Cerebellar cortex (tissue), 1 donor: ENCODE results near the gene TMEM178B.
"Not testable (repeated sequence)": the region's sequence is repeated elsewhere in the genome, so short reads cannot be mapped to it uniquely, and the experiment has no call there.

Source experiments
- DNase-seq: peaks from one replicate; pipeline ENCODE4 v3.0.0-alpha.2; 2015; ENCODE audit warnings: low spot score

TMEM178B gene

DNA sequence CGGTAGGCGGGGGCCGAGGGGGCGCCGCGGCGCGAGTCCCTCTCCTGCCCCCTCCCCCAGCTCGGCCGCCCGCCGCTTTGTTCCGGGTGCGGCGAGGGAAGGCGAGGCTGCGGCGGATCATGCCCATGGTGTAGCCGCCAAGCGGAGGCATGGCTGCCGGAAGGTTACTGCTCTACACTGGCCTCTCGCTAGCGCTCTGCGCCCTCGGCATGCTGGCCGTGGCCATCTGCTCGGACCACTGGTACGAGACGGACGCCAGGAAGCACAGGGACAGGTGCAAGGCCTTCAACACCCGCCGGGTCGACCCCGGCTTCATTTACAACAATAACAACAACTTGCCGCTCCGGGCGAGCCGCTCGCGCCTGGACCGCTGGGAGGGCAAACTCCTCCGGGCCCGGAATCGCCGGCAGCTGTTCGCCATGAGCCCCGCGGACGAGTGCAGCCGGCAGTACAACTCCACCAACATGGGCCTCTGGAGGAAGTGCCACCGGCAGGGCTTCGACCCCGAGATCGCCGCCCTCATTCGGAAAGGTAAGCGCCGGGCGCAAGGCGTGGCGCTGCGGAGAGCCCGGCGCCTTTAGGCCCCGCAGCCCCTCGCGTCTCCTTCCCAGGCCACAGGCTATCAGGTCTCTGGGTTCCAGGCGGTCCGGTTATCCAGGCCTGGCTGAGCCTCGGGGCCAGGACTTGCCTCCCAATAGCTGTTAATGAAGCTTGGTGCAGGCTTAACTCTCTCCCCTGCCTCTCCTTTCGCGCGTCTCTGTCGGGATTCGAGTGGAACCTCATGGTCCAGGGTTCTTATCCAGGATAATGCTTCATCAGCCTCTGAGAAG lies 513 bp downstream of the TMEM178B start:
- DNase-seq: peak; percentile 44

DNA sequence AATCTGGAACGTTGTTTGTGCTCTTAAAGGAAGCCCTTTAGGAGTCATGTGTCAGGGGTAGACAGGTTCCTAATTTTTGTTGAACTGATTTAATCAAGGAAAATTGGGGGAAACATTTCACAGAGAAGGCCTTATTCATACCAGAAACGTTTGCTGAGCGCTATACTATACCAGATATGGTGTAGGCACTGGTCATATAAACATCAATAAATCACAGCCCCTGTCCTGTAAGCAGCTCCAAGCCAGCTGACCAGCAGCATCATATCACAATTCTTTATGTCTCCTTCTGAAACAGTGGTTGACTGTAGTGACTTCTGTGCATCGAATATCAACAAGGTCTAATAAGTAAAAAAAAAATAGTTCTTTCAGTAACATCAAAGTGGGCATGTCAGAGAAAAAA lies 1.1 kb downstream of the TMEM178B start:
- no peak for DNase-seq

DNA sequence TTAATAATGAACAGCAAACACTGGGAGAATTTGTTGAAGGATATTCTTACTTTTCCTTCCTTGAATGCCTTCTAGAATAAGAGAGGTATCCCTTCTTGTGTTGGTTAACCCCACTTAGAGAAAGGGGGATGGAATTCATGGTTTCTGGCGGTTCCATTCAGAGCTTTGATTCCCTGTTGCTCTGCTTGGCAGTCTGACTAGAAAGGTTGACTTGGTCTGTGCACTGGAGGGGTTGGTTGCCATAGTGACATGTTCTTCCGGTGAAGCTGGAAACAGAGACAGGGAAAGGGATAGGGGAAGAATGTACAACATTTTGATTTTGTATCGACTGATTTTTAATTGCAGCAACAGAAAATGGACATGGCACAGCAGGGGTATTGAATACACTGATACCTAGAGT lies 2.5 kb downstream of the TMEM178B start:
- DNase-seq: peak; percentile 84

DNA sequence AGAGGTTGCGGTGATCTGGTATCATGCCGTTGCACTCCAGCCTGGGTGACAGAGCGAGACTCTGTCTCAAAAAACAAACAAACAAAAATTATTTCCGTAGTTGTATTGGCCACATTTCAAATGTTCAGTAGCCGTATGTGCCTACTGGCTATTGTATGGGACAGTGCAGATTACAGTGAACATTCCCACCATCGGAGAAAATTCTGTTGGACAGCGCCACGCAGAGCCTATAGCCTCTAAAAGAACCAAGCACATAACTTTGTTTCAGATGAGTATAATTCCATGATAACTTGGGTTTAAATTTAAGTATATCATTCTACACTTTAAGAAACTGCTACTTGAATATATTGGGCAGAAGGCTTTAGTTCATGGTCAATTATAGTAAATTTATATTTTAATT lies 5.4 kb downstream of the TMEM178B start:
- DNase-seq: no peak

DNA sequence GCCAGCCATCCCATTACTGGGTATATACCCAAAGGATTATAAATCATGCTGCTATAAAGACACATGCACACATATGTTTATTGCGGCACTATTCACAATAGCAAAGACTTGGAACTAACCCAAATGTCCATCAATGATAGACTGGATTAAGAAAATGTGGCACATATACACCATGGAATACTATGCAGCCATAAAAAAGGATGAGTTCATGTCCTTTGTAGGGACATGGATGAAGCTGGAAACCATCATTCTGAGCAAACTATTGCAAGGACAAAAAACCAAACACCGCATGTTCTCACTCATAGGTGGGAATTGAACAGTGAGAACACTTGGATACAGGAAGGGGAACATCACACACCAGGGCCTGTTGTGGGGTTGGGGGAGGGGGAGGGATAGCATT lies 15.6 kb downstream of the TMEM178B start:
- DNase-seq: not testable (repeated sequence)

DNA sequence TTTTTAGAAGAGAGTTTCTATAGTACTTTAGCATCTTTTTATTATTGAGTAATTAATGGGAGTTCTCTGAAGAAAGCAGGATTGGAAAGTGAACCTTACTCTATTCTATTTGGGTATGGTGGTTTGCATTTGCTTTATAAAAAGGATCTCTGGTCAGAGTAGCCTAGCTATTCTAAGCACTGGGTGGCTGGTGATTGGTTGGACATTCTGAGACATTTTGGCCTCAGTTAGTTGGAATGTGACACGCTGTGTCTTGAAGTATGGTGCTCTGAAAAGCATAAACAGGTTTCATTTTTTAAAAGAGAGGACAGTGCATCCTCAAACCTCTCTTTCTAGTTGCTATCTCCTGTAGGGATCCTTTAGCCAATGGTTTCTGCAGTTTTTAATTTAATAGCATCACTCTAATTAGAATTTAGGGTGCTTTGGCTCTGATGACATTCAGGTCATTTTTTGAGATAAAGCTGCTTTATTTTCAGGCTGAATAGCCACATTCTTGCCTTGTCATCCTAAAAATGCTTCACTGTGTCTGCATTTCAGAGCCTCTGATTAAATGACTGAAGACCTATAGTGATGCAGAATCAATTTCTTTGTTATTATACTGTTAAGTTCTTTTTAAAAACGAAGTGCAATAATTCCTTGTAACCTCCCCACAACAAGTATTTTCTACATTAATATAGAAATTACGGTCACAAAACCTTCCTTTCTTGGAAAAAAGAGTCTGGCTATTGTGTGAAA lies 20.6 kb downstream of the TMEM178B start:
- DNase-seq: peak; percentile 36

DNA sequence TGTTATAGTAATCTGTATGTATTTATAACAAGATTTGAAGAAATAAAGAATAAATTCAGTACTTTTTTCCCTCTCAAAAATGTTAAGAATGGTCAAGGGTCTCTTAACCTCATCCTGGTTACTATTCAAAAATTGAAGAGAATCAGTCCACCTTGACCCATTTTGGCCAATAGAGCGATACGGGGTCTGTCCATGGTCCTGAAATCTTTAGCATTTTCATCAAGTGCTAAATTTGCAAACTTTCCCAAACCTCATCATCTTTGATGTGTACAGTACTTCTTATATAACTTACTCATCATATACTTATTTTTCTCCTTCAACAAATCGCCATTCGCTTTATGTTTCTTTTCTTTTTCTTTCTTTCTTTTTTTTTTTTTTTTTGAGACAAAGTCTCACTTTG lies 23.6 kb downstream of the TMEM178B start:
- no peak for DNase-seq

DNA sequence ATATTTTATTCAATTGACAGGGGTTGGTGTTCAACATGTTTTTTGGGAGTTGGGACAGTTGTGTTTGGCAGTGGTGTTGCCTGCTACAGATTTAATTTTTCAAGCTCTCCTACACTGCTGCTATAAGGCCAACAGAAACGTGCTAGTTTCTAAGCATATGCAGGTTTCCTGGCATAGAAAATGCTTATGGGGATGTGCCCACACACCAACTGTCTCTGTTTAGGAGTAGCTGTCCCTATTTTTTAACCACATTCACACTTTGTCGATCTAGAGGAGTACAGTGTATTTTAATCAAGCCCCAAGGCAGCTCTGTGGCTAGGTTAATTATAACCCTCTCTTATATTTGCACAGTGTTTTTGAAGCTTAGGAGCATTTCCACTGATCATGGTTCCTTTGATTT lies 28.6 kb downstream of the TMEM178B start:
- DNase-seq: no peak

DNA sequence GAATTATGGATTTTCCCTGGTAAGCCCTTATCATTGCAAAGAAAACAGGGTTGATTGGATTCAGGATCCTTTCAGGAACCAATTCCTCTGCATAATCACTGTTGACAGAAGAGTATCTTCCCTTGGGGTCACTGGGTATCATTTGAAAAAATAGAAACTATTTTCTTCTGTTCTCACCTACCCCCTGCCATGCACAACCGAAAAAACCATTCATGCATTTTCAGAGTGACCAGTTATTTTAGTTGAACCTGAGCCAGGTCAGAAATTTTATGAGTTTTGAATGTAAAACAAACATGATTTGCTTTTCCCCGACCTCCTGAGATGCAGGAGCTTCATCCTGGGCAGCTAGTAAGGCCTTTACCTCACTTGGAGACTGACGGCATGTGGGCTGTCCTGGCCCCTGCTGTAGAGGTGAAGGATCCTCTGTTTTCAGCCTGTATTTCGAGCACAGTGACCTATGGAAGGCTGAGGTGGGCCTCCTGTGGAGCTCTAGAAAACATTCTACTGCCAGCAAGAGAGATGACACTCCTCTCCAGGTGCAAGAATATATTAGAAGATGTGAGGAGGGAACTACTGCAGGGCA lies 30.1 kb downstream of the TMEM178B start:
- no peak for DNase-seq

DNA sequence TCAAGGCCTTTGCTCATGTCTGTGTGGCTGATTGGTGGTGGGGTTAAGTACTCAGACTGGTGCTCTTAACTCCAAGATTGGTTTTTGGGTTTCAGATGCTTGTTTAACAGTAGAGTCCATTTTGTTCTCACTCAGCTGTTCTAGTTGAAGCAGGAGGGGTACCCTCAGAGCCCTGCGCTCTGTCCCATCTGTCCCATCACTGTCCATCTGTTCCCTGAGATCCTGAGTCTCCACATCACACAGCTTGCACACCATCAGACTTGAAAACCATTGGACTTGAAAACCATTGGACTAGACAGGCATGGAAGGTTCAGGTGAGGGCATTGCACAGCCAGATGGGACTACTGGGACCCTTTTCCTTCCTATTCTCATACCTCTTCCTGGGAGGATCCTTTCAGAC lies 39.3 kb downstream of the TMEM178B start:
- peak; percentile 59 for DNase-seq

DNA sequence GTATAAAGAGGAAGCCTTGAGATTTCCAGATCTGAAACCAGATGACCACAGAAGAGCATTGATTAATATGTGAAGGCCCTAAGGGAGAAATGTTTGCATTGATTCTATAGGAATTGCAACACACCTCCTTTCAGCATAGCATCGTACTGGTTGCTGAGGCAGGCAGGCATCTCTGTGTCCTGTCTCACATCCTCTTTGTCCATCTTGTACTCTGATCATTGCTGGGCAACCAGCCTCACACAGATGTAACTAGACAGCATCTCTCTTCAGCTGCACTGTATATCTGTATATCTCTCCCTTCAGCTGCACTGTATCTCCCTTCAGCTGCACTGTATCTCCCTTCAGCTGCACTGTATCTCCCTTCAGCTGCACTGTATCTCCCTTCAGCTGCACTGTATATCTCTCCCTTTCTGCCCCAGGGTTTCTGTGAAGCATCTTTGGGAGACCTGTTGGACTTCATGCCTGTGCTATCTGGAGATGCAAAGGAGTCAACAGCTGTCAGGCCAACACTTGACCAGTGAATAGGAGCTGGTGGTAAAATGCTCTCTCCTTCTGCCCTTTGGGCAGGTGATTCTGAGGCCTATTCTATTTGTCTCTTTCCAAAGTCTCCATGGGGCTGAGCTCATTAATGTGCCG lies 40.3 kb downstream of the TMEM178B start:
- DNase-seq: no peak

DNA sequence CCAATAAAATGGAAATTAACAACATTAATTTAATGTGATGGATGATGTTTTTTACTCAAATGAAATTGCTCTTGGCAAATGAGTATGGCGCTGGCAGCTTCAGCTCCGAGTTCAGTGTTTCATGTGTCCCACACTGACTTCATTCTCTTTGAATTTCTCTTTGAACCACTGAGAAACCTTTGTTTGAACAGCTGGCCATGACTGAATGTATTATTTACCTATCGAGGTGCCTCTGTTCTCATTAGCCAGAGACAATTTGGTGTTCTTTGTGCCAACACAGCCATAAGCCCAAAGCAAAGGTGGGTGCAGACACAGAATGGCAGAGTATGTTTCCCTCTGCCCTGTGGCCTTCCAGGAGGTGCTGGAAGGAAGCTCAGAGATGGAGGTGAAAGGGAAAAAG lies 42.1 kb downstream of the TMEM178B start:
- DNase-seq: no peak

DNA sequence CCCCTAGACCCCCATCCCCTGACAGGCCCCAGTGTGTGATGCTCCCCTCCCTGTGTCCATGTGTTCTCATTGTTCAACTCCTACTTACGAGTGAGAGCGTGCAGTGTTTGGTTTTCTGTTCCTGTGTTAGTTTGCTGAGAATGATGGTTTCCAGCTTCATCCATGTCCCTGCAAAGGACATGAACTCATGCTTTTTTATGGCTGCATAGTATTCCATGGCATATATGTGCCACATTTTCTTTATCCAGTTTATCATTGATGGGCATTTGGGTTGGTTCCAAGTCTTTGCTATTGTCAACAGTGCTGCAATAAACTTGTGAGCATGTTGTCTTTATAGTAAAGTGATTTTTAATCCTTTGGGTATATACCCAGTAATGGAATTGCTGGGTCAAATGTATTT lies 42.8 kb downstream of the TMEM178B start:
- DNase-seq: not testable (repeated sequence)

DNA sequence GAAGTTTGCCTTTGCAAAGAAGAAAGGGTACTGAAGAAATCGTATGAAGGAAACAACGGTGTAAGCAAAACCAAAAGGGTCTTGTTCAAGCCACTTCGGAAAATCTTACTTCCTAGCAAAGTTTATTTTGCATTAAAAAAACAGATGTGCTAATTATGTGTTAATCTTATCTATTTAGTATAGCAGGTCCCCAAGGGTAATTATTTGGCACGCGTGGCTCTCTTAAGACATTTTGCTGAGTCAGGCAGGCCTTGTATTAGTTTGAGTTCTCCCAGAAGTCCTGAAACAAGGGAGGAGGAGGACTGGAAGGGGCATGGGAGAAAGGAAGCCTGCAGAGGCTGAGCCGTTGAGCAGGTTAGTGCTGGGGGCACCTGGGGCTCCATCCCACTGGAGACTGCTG lies 44.9 kb downstream of the TMEM178B start:
- no peak for DNase-seq

DNA sequence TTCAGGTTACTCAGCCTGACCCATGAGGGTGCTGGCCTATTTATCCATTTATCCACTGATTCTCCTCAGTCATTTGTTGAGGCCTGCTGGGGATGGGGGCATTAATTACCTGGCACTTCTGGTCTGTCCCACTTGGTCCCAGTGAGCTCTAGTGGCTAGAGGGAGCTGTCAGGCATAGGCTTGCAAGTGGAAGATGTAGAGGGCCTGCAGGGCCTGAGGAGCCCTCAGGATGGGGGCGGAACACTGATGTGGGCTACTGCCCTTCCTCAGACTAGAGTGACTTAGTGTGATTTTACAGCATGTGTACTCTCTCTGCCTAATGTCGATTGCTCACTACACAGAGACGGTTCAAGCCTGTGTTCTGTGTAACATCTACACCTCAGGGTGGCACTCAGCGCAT lies 45.3 kb downstream of the TMEM178B start:
- no peak for DNase-seq

DNA sequence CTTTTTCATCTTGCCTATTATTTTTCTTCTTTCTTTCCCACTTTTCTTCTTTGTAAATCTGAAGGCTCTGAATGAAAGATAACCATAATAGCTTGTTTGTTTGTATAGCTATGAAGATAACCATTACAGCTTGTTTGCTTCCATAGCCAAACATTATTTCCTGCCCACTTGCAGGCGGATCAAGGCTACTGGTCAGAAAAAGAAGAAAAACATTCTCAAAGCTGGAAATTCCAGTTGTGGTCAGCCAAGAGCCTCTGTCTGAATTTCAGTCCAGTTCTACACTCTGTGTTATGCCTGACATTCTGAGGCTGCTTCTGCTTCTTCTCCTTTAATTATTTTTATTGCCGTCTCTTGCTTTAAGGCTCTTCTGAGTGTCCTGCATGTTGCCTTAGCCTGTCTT lies 48.9 kb downstream of the TMEM178B start:
- no peak for DNase-seq

DNA sequence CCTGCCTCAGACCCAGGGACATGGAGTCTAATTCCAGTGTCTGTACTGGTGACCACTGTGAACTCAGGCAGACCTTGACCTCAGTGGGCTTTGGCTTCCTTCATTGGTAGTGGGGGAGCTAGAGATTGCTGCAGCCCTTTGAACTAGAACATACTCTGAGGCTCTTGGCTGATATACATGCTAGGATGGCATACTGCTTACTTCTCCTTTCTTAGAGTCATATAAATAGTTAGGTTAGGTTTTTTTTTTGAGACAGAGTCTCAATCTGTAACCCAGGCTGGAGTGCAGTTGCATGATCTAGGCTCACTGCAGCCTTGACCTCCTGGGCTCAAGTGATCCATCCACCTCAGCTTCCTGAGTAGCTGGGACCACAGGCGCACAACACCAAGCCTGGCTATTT lies 49.7 kb downstream of the TMEM178B start:
- DNase-seq: no peak

DNA sequence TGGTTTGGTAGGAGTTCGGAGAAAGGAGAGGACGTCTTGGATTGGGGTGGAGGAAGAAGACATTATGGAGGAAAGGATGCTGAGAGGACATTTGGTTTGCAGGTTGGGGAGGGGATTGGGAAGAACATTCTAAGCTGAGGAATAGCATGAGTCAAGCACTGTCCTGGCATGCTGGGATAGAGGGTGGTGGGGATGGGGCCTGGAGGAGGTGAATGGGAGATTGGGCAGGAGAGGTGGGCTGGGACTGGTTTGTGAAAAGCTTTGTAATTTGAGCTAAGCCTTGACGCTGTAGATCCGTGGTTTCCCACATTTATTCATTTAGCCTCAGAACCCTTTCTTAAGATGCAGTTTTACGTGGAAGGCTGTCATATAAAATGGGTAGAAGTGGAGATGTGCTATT lies 52.2 kb downstream of the TMEM178B start:
- no peak for DNase-seq

DNA sequence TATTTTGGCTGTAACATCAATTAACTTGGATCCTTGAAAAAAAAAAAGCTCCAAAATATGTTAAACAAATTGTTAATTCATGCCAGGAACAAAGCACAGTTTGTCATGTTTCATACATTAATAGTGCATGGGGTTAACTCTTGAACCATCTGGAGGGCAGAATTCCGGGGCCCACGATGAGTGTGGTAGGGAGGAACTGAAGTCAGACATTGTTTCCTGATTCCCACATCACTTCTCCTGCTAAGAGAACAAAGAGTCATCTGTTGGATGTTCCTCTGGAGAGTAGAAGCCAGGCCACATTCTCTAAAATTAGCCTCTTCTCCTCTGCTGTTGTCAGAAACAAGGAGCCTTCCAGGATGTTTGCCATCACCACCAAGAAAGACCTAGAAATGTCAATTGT lies 54.6 kb downstream of the TMEM178B start:
- DNase-seq: no peak

DNA sequence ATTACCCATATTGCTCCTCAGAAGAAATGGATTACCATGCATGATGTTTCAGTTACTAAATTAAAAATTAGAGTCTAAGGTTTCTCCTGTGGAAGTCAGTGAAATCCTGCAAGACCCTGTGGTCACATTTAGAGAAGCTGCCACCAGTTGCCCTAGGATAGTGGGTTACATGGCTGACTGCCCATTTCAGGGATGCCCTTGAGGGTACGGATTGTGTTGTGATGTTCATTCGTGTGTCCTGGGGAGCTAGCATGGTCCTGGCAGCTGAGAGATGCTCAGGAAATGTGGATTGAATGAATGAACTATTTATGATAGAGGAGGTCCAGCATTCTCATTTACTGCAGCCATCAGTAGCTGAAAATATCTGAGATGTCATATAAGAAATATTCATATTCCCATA lies 55.1 kb downstream of the TMEM178B start:
- DNase-seq: no peak

DNA sequence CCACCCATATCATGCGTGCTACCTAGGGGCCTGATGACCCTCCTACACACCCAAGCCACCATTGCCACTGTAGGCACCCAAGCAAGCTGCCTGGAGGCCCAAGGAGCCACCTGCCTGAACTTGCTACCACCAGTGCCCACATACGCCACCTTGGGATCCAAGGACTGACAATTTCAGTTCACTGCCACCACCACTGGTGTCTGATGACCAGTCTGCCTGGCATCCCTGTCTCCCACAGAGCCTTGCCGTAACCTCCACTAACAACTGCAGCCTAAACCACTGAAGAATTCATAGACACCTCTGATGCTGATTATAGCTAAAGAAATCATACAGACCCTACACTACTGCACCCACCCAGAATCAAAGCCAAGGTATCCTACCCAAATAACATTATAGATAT lies 58.8 kb downstream of the TMEM178B start:
- DNase-seq: no peak

DNA sequence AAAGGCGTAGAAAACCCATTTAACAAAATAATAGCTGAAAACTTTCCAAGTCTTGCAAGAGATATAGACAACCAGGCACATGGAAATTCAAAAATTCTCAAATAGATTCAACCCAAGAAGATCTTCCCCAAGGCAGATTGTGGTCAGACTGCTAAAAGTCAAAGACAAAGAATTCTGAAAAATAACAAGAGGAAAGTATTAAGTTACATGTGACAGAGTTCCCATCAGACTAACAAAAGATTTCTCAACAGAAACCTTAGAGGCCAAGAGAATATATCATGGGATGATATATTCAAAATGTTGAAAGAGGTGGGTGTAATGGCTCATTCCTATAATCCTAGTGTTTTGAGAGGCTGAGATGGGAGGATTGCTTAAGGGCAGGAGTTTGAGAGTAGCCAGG lies 59.8 kb downstream of the TMEM178B start:
- DNase-seq: no peak

DNA sequence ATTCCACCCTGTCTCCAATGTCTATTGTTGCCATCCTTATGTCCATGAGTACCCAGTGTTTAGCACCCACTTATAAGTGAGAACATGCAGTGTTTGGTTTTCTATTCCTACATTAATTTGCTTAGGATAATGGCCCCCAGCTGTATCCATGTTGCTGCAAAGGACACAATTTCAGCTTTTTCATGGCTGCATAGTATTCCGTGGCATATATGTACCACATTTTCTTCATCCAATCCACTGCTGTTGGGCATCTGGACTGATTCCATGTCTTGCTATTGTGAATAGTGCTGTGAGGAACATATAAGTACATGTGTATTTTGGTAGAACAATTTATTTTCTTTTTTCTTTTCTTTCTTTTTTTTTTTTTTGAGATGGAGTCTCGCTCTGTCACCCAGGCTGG lies 68.2 kb downstream of the TMEM178B start:
- no peak for DNase-seq
